HepG2 (cell line): ENCODE results near the gene TAGAP. TPM values are rescaled to one million over a fixed set of nuclear protein-coding genes. Genes with fewer than 3 reads are reported as not detected.

Source experiments
- GLI4 ChIP-seq: sonication (generic); formaldehyde crosslinking; IDR thresholded peaks from 2 replicates; pipeline ENCODE4 v1.5.1; 2020; ENCODE audit warnings: missing genetic modification reagents, mild to moderate bottlenecking, moderate library complexity, borderline replicate concordance
- KDM5A ChIP-seq: fragments of 200-600 bp; sonication (generic); IDR thresholded peaks from 2 replicates; pipeline ENCODE4 v1.7.0; 2018; ENCODE audit warnings: antibody characterized with exemption, mild to moderate bottlenecking, low read length, borderline replicate concordance
- MATR3 ChIP-seq: sonication (generic); formaldehyde crosslinking; IDR thresholded peaks from 2 replicates; pipeline ENCODE4 v1.4.0; 2020; ENCODE audit warnings: missing genetic modification reagents
- NCOA2 ChIP-seq: sonication (generic); formaldehyde crosslinking; IDR thresholded peaks from 2 replicates; pipeline ENCODE4 v1.8.0; 2022; ENCODE audit warnings: inconsistent platforms
- TBL1XR1 ChIP-seq: fragments of 150-350 bp; IDR thresholded peaks from 2 replicates; pipeline ENCODE4 v1.6.1; 2014; ENCODE audit warnings: borderline replicate concordance, low read length; ENCODE audit not compliant: partially characterized antibody
- ZKSCAN8 ChIP-seq: IDR thresholded peaks from 2 replicates; pipeline ENCODE4 v1.6.1; 2016; ENCODE audit warnings: borderline replicate concordance, missing genetic modification reagents, missing compliant biosample characterization
- ZNF180 ChIP-seq: sonication (generic); formaldehyde crosslinking; IDR thresholded peaks from 2 replicates; pipeline ENCODE4 v1.4.0; 2020; ENCODE audit warnings: low read depth, missing genetic modification reagents, borderline replicate concordance
- ZNF598 ChIP-seq: sonication (generic); formaldehyde crosslinking; IDR thresholded peaks from 2 replicates; pipeline ENCODE4 v1.5.1; 2020; ENCODE audit warnings: mild to moderate bottlenecking, missing genetic modification reagents, borderline replicate concordance
- ZNF850 ChIP-seq: sonication (generic); formaldehyde crosslinking; conservative IDR thresholded peaks from 2 replicates; pipeline ENCODE4 v1.9.0; 2021; ENCODE audit warnings: mild to moderate bottlenecking, missing genetic modification reagents
- ZNF879 ChIP-seq: sonication (generic); formaldehyde crosslinking; IDR thresholded peaks from 2 replicates; pipeline ENCODE4 v1.8.1; 2023; ENCODE audit warnings: missing genetic modification reagents
- polyA plus RNA-seq, 8 experiments: library from polyadenylated mRNA; depleted of rRNA in 3 of 8; stranded (reverse) in 7 of 8; unstranded in 1 of 8; fragments of >200 nt; fragmentation: Illumina TruSeq in 4 of 8; extraction: Trizol in 4 of 8; gene quantifications; 2 replicates each; pipeline versions ENCODE4 v1.2.1 to v1.2.3, GENCODE V29; 2011 to 2016; ENCODE audit warnings: low read depth in 4 of 8, missing spikeins in 1 of 8, mixed read lengths in 1 of 8; ENCODE audit not compliant: insufficient read depth in 1 of 8
- total RNA-seq, 5 experiments: library from RNA; depleted of rRNA; stranded (reverse); fragments of >200 nt; fragmentation: Illumina TruSeq; extraction: Trizol; gene quantifications; 2 replicates each; pipeline ENCODE4 v1.2.3, GENCODE V29; 2016; ENCODE audit warnings: low read depth in 1 of 5
- TF ChIP-seq, protein P1 (sequence below): sonication (generic); formaldehyde crosslinking; IDR thresholded peaks from 2 replicates; pipeline ENCODE4 v1.9.0; 2021; ENCODE audit warnings: missing genetic modification reagents, mild to moderate bottlenecking, borderline replicate concordance
- TF ChIP-seq, protein P2 (sequence below): sonication (generic); formaldehyde crosslinking; IDR thresholded peaks from 2 replicates; pipeline ENCODE4 v1.5.0; 2020; ENCODE audit warnings: mild to moderate bottlenecking, missing genetic modification reagents, borderline replicate concordance
- TF ChIP-seq, protein P3 (sequence below): sonication (generic); formaldehyde crosslinking; IDR thresholded peaks from 2 replicates; pipeline ENCODE4 v1.5.0; 2020; ENCODE audit warnings: missing genetic modification reagents
- TF ChIP-seq, protein P4 (sequence below): sonication (generic); formaldehyde crosslinking; IDR thresholded peaks from 2 replicates; pipeline ENCODE4 v1.4.0; 2020; ENCODE audit warnings: missing genetic modification reagents, borderline replicate concordance
- TF ChIP-seq, protein P5 (sequence below): sonication (generic); formaldehyde crosslinking; IDR thresholded peaks from 2 replicates; pipeline ENCODE4 v1.5.1; 2020; ENCODE audit warnings: mild to moderate bottlenecking, missing genetic modification reagents, moderate library complexity

The TAGAP gene
- total and polyA plus RNA-seq, 2 of the 13 experiments (the other 11 are each of a cell fraction or from before 2014, with no cell fraction given), result not detected

DNA sequence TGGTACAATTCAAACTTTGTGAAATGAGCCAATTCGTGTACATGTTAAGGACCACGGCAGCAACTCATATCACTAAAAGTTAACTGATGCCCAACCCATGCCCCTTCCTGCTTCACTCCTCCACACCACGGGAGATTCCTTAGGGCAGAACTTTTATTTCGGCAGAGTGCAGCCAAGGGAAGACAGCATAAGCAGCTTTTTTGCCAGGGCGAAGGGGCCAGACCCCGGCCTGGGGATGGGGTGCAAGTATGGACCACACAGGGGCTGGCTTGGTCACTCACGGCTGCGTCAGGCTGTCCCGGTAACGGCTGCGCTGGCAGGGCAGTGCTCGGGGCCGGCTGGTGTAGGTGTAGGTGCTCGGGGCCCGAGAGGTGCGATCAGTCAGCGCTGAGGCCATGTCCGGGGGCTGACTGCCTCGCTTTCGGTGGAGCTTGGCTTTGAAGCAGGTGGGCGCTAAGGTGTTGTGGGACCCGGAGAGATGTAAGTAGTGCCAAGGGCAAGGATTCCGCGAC, 45.6 kb downstream of the TAGAP start (continued):
- TF ChIP-seq ZKSCAN8 (no peak), TBL1XR1 (no peak), GLI4 (CRISPR knock-in tag) (no peak), ZNF879 (no peak), KDM5A (peak; percentile 71; the same call in 1 of the 2 replicates), ZNF850 (CRISPR knock-in tag) (no peak; the same call in 1 of the 2 replicates), NCOA2 (no peak), ZNF598 (CRISPR knock-in tag) (peak; percentile 7; the same call in 1 of the 2 replicates), MATR3 (CRISPR knock-in tag) (0 out of 2 replicates have a peak, but pooled peaks have one; percentile 41), ZNF180 (CRISPR knock-in tag) (no peak)
- TF ChIP-seq, protein P1, sequence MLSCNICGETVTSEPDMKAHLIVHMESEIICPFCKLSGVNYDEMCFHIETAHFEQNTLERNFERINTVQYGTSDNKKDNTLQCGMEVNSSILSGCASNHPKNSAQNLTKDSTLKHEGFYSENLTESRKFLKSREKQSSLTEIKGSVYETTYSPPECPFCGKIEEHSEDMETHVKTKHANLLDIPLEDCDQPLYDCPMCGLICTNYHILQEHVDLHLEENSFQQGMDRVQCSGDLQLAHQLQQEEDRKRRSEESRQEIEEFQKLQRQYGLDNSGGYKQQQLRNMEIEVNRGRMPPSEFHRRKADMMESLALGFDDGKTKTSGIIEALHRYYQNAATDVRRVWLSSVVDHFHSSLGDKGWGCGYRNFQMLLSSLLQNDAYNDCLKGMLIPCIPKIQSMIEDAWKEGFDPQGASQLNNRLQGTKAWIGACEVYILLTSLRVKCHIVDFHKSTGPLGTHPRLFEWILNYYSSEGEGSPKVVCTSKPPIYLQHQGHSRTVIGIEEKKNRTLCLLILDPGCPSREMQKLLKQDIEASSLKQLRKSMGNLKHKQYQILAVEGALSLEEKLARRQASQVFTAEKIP (CRISPR knock-in tag), result 0 out of 2 replicates have a peak, but pooled peaks have one; percentile 45
- TF ChIP-seq, protein P2, sequence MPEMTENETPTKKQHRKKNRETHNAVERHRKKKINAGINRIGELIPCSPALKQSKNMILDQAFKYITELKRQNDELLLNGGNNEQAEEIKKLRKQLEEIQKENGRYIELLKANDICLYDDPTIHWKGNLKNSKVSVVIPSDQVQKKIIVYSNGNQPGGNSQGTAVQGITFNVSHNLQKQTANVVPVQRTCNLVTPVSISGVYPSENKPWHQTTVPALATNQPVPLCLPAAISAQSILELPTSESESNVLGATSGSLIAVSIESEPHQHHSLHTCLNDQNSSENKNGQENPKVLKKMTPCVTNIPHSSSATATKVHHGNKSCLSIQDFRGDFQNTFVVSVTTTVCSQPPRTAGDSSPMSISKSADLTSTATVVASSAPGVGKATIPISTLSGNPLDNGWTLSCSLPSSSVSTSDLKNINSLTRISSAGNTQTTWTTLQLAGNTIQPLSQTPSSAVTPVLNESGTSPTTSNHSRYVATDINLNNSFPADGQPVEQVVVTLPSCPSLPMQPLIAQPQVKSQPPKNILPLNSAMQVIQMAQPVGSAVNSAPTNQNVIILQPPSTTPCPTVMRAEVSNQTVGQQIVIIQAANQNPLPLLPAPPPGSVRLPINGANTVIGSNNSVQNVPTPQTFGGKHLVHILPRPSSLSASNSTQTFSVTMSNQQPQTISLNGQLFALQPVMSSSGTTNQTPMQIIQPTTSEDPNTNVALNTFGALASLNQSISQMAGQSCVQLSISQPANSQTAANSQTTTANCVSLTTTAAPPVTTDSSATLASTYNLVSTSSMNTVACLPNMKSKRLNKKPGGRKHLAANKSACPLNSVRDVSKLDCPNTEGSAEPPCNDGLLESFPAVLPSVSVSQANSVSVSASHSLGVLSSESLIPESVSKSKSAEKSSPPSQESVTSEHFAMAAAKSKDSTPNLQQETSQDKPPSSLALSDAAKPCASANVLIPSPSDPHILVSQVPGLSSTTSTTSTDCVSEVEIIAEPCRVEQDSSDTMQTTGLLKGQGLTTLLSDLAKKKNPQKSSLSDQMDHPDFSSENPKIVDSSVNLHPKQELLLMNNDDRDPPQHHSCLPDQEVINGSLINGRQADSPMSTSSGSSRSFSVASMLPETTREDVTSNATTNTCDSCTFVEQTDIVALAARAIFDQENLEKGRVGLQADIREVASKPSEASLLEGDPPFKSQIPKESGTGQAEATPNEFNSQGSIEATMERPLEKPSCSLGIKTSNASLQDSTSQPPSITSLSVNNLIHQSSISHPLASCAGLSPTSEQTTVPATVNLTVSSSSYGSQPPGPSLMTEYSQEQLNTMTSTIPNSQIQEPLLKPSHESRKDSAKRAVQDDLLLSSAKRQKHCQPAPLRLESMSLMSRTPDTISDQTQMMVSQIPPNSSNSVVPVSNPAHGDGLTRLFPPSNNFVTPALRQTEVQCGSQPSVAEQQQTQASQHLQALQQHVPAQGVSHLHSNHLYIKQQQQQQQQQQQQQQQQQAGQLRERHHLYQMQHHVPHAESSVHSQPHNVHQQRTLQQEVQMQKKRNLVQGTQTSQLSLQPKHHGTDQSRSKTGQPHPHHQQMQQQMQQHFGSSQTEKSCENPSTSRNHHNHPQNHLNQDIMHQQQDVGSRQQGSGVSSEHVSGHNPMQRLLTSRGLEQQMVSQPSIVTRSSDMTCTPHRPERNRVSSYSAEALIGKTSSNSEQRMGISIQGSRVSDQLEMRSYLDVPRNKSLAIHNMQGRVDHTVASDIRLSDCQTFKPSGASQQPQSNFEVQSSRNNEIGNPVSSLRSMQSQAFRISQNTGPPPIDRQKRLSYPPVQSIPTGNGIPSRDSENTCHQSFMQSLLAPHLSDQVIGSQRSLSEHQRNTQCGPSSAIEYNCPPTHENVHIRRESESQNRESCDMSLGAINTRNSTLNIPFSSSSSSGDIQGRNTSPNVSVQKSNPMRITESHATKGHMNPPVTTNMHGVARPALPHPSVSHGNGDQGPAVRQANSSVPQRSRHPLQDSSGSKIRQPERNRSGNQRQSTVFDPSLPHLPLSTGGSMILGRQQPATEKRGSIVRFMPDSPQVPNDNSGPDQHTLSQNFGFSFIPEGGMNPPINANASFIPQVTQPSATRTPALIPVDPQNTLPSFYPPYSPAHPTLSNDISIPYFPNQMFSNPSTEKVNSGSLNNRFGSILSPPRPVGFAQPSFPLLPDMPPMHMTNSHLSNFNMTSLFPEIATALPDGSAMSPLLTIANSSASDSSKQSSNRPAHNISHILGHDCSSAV (CRISPR knock-in tag), result no peak
- TF ChIP-seq, protein P3, sequence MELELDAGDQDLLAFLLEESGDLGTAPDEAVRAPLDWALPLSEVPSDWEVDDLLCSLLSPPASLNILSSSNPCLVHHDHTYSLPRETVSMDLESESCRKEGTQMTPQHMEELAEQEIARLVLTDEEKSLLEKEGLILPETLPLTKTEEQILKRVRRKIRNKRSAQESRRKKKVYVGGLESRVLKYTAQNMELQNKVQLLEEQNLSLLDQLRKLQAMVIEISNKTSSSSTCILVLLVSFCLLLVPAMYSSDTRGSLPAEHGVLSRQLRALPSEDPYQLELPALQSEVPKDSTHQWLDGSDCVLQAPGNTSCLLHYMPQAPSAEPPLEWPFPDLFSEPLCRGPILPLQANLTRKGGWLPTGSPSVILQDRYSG (CRISPR knock-in tag), result no peak
- TF ChIP-seq, protein P4, sequence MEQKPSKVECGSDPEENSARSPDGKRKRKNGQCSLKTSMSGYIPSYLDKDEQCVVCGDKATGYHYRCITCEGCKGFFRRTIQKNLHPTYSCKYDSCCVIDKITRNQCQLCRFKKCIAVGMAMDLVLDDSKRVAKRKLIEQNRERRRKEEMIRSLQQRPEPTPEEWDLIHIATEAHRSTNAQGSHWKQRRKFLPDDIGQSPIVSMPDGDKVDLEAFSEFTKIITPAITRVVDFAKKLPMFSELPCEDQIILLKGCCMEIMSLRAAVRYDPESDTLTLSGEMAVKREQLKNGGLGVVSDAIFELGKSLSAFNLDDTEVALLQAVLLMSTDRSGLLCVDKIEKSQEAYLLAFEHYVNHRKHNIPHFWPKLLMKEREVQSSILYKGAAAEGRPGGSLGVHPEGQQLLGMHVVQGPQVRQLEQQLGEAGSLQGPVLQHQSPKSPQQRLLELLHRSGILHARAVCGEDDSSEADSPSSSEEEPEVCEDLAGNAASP, result no peak
- TF ChIP-seq, protein P5, sequence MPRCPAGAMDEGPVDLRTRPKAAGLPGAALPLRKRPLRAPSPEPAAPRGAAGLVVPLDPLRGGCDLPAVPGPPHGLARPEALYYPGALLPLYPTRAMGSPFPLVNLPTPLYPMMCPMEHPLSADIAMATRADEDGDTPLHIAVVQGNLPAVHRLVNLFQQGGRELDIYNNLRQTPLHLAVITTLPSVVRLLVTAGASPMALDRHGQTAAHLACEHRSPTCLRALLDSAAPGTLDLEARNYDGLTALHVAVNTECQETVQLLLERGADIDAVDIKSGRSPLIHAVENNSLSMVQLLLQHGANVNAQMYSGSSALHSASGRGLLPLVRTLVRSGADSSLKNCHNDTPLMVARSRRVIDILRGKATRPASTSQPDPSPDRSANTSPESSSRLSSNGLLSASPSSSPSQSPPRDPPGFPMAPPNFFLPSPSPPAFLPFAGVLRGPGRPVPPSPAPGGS (CRISPR knock-in tag), result 0 out of 2 replicates have a peak, but pooled peaks have one; percentile 8
